GM23248 (cell line): ENCODE data around the gene YPEL5. TPM values are rescaled to one million over a fixed set of nuclear protein-coding genes. Genes with fewer than 3 reads are reported as not detected.
"Not testable (repeated sequence)": the region's sequence is repeated elsewhere in the genome, so short reads cannot be mapped to it uniquely, and the experiment has no call there.

ENCODE experiments used
- DNase-seq: peaks from one replicate; pipeline ENCODE4 v3.0.0-alpha.2; 2015
- H2AFZ ChIP-seq: fragments of 200-600 bp; sonication (generic); 2 replicates; pipeline ENCODE4 v1.6.1; 2016; ENCODE audit warnings: antibody characterized with exemption
- H3F3A ChIP-seq: fragments of 200-600 bp; sonication (generic); 2 replicates; pipeline ENCODE4 v1.6.1; 2016; ENCODE audit warnings: mild to moderate bottlenecking, antibody characterized with exemption, mixed run types; ENCODE audit not compliant: insufficient read depth
- H3K27ac ChIP-seq: fragments of 200-600 bp; sonication (generic); 2 replicates; pipeline ENCODE4 v1.5.1; 2016; ENCODE audit warnings: mild to moderate bottlenecking
- H3K27me3 ChIP-seq: fragments of 200-600 bp; sonication (generic); replicated peaks from 2 replicates; pipeline ENCODE4 v1.6.1; 2016; ENCODE audit warnings: mild to moderate bottlenecking; ENCODE audit not compliant: insufficient read depth
- H3K36me3 ChIP-seq: fragments of 200-600 bp; sonication (generic); 2 replicates; pipeline ENCODE4 v1.6.1; 2016; ENCODE audit warnings: low read depth, mild to moderate bottlenecking
- H3K4me1 ChIP-seq: fragments of 200-600 bp; sonication (generic); 2 replicates; pipeline ENCODE4 v1.6.1; 2016; ENCODE audit warnings: mild to moderate bottlenecking; ENCODE audit not compliant: insufficient read depth
- H3K4me2 ChIP-seq: fragments of 200-600 bp; sonication (generic); one replicate; pipeline ENCODE4 v1.6.1; 2016; ENCODE audit warnings: mild to moderate bottlenecking; ENCODE audit not compliant: unreplicated experiment
- H3K4me3 ChIP-seq: fragments of 200-600 bp; sonication (generic); 2 replicates; pipeline ENCODE4 v1.5.1; 2016; ENCODE audit warnings: mild to moderate bottlenecking
- H3K79me2 ChIP-seq: fragments of 200-600 bp; sonication (generic); 2 replicates; pipeline ENCODE4 v1.6.1; 2016; ENCODE audit warnings: mild to moderate bottlenecking; ENCODE audit not compliant: insufficient read depth
- H3K9ac ChIP-seq: fragments of 200-600 bp; sonication (generic); 2 replicates; pipeline ENCODE4 v1.6.1; 2016; ENCODE audit warnings: mild to moderate bottlenecking
- H3K9me2 ChIP-seq: fragments of 200-600 bp; sonication (generic); 2 replicates; pipeline ENCODE4 v1.6.1; 2016; ENCODE audit warnings: mixed run types, mild to moderate bottlenecking, moderate library complexity; ENCODE audit not compliant: insufficient read depth
- H3K9me3 ChIP-seq: fragments of 200-600 bp; sonication (generic); one replicate; pipeline ENCODE4 v1.6.1; 2017; ENCODE audit warnings: low read depth
- H4K20me1 ChIP-seq: fragments of 200-600 bp; sonication (generic); 2 replicates; pipeline ENCODE4 v1.6.0; 2016; ENCODE audit not compliant: insufficient read depth
- EZH2 ChIP-seq: fragments of 200-600 bp; sonication (generic); IDR thresholded peaks from 2 replicates; pipeline ENCODE4 v1.6.1; 2018; ENCODE audit warnings: antibody characterized with exemption, mild to moderate bottlenecking; ENCODE audit not compliant: insufficient read depth, poor library complexity, severe bottlenecking
- EZH2phosphoT487 ChIP-seq: fragments of 200-600 bp; sonication (generic); IDR thresholded peaks from 2 replicates; pipeline ENCODE4 v1.6.1; 2018; ENCODE audit warnings: antibody characterized with exemption, moderate library complexity, mild to moderate bottlenecking, low read depth; ENCODE audit not compliant: insufficient read depth
- WGBS, 2 experiments: methylation state at CpG; one replicate each; pipeline ENCODE4 v1.1.6; 2015 to 2017; ENCODE audit warnings: low lambda C conversion rate in 2 of 2, low coverage in 1 of 2; ENCODE audit errors: missing lambda C conversion rate in 2 of 2; 5-methylcytosine and 5-hydroxymethylcytosine counted together
- in situ Hi-C: fragments of 300-500 bp; cut with MboI; formaldehyde crosslinking; loops from 2 replicates; pipeline ENCODE4 v1.15.0; 2020
- polyA plus RNA-seq: library from polyadenylated mRNA; unstranded; fragments of >200 nt; fragmentation: Nextera tagmentation; extraction: Ambion mirVana; gene quantifications from 2 replicates; pipeline ENCODE4 v1.2.1, GENCODE V29; 2016
- total RNA-seq: library from RNA; depleted of rRNA; stranded (reverse); fragments of >200 nt; shearing (Covaris generic); gene quantifications from 2 replicates; pipeline ENCODE4 v1.2.3, GENCODE V29; 2014

YPEL5 gene
- total and polyA plus RNA-seq, 2 experiments from 2014 or later = 101 to 128 TPM

GRCh38 chr2:30109856-30110255 is 37.0 kb upstream of the YPEL5 start:
- Histone ChIP-seq H3K9me3 (no peaks in the 10 kb centered on the region), H3K9ac (no peak overlapping the region), H3K27ac (no peak overlapping the region), H3F3A (peaks cover 20% of the 10 kb centered on the region), H2AFZ (no peak overlapping the region), H3K4me3 (no peak overlapping the region), H4K20me1 (no peaks in the 10 kb centered on the region), H3K27me3 (no peaks in the 10 kb centered on the region), H3K36me3 (no peaks in the 10 kb centered on the region), H3K9me2 (no peaks in the 10 kb centered on the region), H3K79me2 (no peaks in the 10 kb centered on the region), H3K4me2 (no peak overlapping the region), H3K4me1 (peaks cover 18% of the 10 kb centered on the region)
- TF ChIP-seq EZH2 (no peak), EZH2phosphoT487 (no peak)
- no peak for DNase-seq
- in situ Hi-C loops = no loop called here
- 89% methylated on average over 6 of the region's 6 CpGs for WGBS, 2 experiments

- H3K4me2 ChIP-seq = no peak overlapping the region
- H3K4me1 ChIP-seq = peaks cover 26% of the 10 kb centered on the region
- H3K36me3 ChIP-seq = no peaks in the 10 kb centered on the region
- no peak for TF ChIP-seq EZH2phosphoT487
- no peak for TF ChIP-seq EZH2
- in situ Hi-C loops = no loop called here
- no peak overlapping the region for H3K9ac ChIP-seq
- no peak overlapping the region for H2AFZ ChIP-seq
- peaks cover 27% of the 10 kb centered on the region for H3F3A ChIP-seq
- no peaks in the 10 kb centered on the region for H3K9me3 ChIP-seq
- no peaks in the 10 kb centered on the region for H4K20me1 ChIP-seq
- H3K4me3 ChIP-seq = no peak overlapping the region
- no peaks in the 10 kb centered on the region for H3K9me2 ChIP-seq
- DNase-seq = peak; percentile 45
- H3K27ac ChIP-seq = no peak overlapping the region
- H3K27me3 ChIP-seq = no peaks in the 10 kb centered on the region
- 83 to 87% methylated on average over 6 of the region's 6 CpGs for WGBS, 2 experiments
- H3K79me2 ChIP-seq = no peaks in the 10 kb centered on the region
Observed at GRCh38 chr2:30110773-30111172, 36.0 kb upstream of the YPEL5 start.

GRCh38 chr2:30111186-30111585 is 35.6 kb upstream of the YPEL5 start:
- H2AFZ ChIP-seq, H3K79me2 ChIP-seq, H3K9ac ChIP-seq, H3K9me2 ChIP-seq, H3K4me3 ChIP-seq, DNase-seq, H3K27ac ChIP-seq, H4K20me1 ChIP-seq, in situ Hi-C loops, H3K27me3 ChIP-seq, H3K9me3 ChIP-seq, H3K36me3 ChIP-seq, H3K4me2 ChIP-seq: not testable (repeated sequence)
- 87 to 88% methylated on average over 14 to 19 of the region's 19 CpGs for WGBS, 2 experiments
- peaks cover 26% of the 10 kb centered on the region for H3K4me1 ChIP-seq
- peaks cover 27% of the 10 kb centered on the region for H3F3A ChIP-seq

GRCh38 chr2:30112561-30112960 is 34.2 kb upstream of the YPEL5 start:
- Histone ChIP-seq H3K4me1 (peaks cover 26% of the 10 kb centered on the region), H3K36me3 (no peaks in the 10 kb centered on the region), H2AFZ (no peak overlapping the region), H3K27ac (no peak overlapping the region), H3K9me3 (no peaks in the 10 kb centered on the region), H3K4me3 (no peak overlapping the region), H4K20me1 (no peaks in the 10 kb centered on the region), H3K27me3 (no peaks in the 10 kb centered on the region; the same call in 1 of the 2 replicates), H3K4me2 (no peak overlapping the region), H3K9ac (no peak overlapping the region), H3F3A (peaks cover 27% of the 10 kb centered on the region), H3K9me2 (no peaks in the 10 kb centered on the region), H3K79me2 (no peaks in the 10 kb centered on the region)
- in situ Hi-C loops = no loop called here
- no peak for DNase-seq
- no peak for TF ChIP-seq EZH2phosphoT487
- no peak for TF ChIP-seq EZH2
- WGBS, 2 experiments = 89% methylated on average over 10 of the region's 10 CpGs

GRCh38 chr2:30113617-30114293 is 33.1 kb upstream of the YPEL5 start:
- Histone ChIP-seq H3K27ac (peak overlapping the region; percentile 64), H2AFZ (peak overlapping the region; percentile 53), H3K4me3 (0 out of 2 replicates have a peak overlapping the region, but pooled peaks have one; percentile 7), H3K9me2 (no peaks in the 10 kb centered on the region), H3K4me2 (peak overlapping the region; percentile 39), H3K4me1 (peaks cover 26% of the 10 kb centered on the region), H3K27me3 (no peaks in the 10 kb centered on the region; the same call in 1 of the 2 replicates), H3K9ac (0 out of 2 replicates have a peak overlapping the region, but pooled peaks have one; percentile 7), H4K20me1 (no peaks in the 10 kb centered on the region), H3K36me3 (no peaks in the 10 kb centered on the region), H3F3A (peaks cover 27% of the 10 kb centered on the region), H3K79me2 (no peaks in the 10 kb centered on the region), H3K9me3 (no peaks in the 10 kb centered on the region)
- in situ Hi-C loops = no loop called here
- TF ChIP-seq EZH2phosphoT487 (no peak), EZH2 (no peak)
- DNase-seq = peak; percentile 95
- 0 to 3% methylated on average over 5 of the region's 5 CpGs for WGBS, 2 experiments
